Sigmoid colon (tissue), 7 donors: ENCODE results near the gene CERS3. TPM values are rescaled to one million over a fixed set of nuclear protein-coding genes. Genes with fewer than 3 reads are reported as not detected.
A peak's percentile ranks its signal among the peaks of the same experiment; 100 is the strongest.

Experiments used
- DNase-seq: peaks from one replicate; pipeline ENCODE4 v3.0.0-alpha.2; 2019
- H3K27ac ChIP-seq, 4 donors: fragments of 200-600 bp; sonication (generic); one replicate each; pipeline ENCODE4 v1.5.1; 2016 to 2019; ENCODE audit warnings: mild to moderate bottlenecking in 1 of 4
- H3K27me3 ChIP-seq, 3 donors: fragments of 200-600 bp; sonication (generic); one replicate each; pipeline ENCODE4 v1.5.1; 2019; ENCODE audit warnings: mild to moderate bottlenecking in 1 of 3
- H3K36me3 ChIP-seq, 4 donors: fragments of 200-600 bp; sonication (generic); one replicate each; pipeline ENCODE4 v1.5.1; 2016 to 2019
- H3K4me1 ChIP-seq, 4 donors: fragments of 200-600 bp; sonication (generic); one replicate each; pipeline ENCODE4 v1.5.1; 2017 to 2019
- H3K4me3 ChIP-seq, 4 donors: fragments of 200-600 bp; sonication (generic); one replicate each; pipeline ENCODE4 v1.5.1; 2017 to 2019; ENCODE audit warnings: mild to moderate bottlenecking in 2 of 4, moderate library complexity in 1 of 4
- H3K9me3 ChIP-seq, 4 donors: fragments of 200-600 bp in 3 of 4; sonication (generic) in 3 of 4; one replicate each; pipeline versions ENCODE4 v1.5.1 to v1.6.1; 2013 to 2019
- CTCF ChIP-seq, 4 experiments: fragments of 450-650 bp in 3 of 4; fragments of 200-600 bp in 1 of 4; IDR thresholded peaks; one replicate each; pipeline ENCODE4 v1.5.1; 2016 to 2019; ENCODE audit warnings: antibody characterized with exemption in 4 of 4, mild to moderate bottlenecking in 3 of 4, moderate library complexity in 2 of 4
- EP300 ChIP-seq, 4 donors: sonication (generic); formaldehyde crosslinking; IDR thresholded peaks; one replicate each; pipeline ENCODE4 v1.6.1; 2017; ENCODE audit warnings: antibody characterized with exemption in 4 of 4
- POLR2A ChIP-seq, 2 donors: fragments of 450-650 bp; IDR thresholded peaks; one replicate each; pipeline ENCODE4 v1.6.1; 2016; ENCODE audit warnings: antibody characterized with exemption in 2 of 2, mild to moderate bottlenecking in 2 of 2, moderate library complexity in 2 of 2
- POLR2AphosphoS5 ChIP-seq, 4 donors: sonication (generic); formaldehyde crosslinking; IDR thresholded peaks; one replicate each; pipeline ENCODE4 v1.6.1; 2017; ENCODE audit warnings: antibody characterized with exemption in 4 of 4
- WGBS, 2 donors: extraction: QIAGEN DNeasy Blood & Tissue Kit; methylation state at CpG; one replicate each; pipeline ENCODE4 v1.1.7; 2013; 5-methylcytosine and 5-hydroxymethylcytosine counted together
- intact Hi-C: fragments of 100-400 bp; cut with DNase I; formaldehyde crosslinking; loops from one replicate; pipeline ENCODE4 v1.15.1; 2023
- polyA plus RNA-seq, 3 donors: library from polyadenylated mRNA; stranded (reverse); fragments of 200-250 nt; gene quantifications; one replicate each; pipeline ENCODE4 v1.2.3, GENCODE V29; 2013
- small RNA-seq, 3 donors: library from RNA; depleted of rRNA; stranded (forward); fragments of <200 nt; gene quantifications; one replicate each; pipeline ENCODE3, GENCODE V24; 2016
- total RNA-seq, 4 donors: library from RNA; depleted of rRNA; stranded (reverse); fragments of >200 nt; gene quantifications; one replicate each; pipeline ENCODE4 v1.1.0, GENCODE V29; 2016
- donor health status: healthy with polysubstance abuse.
- donor health status: Bipolar disorder and iron deficiency.
- donor health status: healthy.

Gene CERS3
- total and polyA plus RNA-seq, 7 donors = 0.20 to 0.49 TPM; not detected in 5

- no peak for TF ChIP-seq POLR2AphosphoS5 (IDR thresholded peaks at IDR 0.05)
- no peak for TF ChIP-seq EP300 (IDR thresholded peaks at IDR 0.05)
- no peak for TF ChIP-seq POLR2A (IDR thresholded peaks at IDR 0.05)
- no peak for TF ChIP-seq CTCF (IDR thresholded peaks at IDR 0.05)
- WGBS, 2 donors = 64 to 84% methylated on average over 3 of the region's 3 CpGs
- no peak overlapping the region for H3K27ac ChIP-seq
- no peaks in the 10 kb centered on the region for H3K9me3 ChIP-seq
- peaks cover 0 to 12% (median 11%) of the 10 kb centered on the region in 4 donors for H3K4me1 ChIP-seq
- no peak overlapping the region for H3K4me3 ChIP-seq
- H3K27me3 ChIP-seq = peaks cover 0 to 8% (median 0%) of the 10 kb centered on the region in 3 donors
- DNase-seq = no peak
- intact Hi-C loops = loop anchor here (5.0 kb wide), 1 partner anchor 164 kb away; no protein-coding TSS in a partner anchor
- no peaks in the 10 kb centered on the region for H3K36me3 ChIP-seq
Observed at GRCh38 chr15:100353449-100353848, 175.3 kb downstream of the CERS3 start.

- Histone ChIP-seq H3K36me3 (no peaks in the 10 kb centered on the region), H3K4me3 (peak overlapping the region; percentile 65 to 89 (median 78)), H3K27ac (peak overlapping the region; percentile 95 to 100 (median 97)), H3K27me3 (peaks cover 0 to 8% (median 0%) of the 10 kb centered on the region in 3 donors), H3K9me3 (no peaks in the 10 kb centered on the region), H3K4me1 (peaks cover 0 to 12% (median 11%) of the 10 kb centered on the region in 4 donors)
- TF ChIP-seq POLR2AphosphoS5 (IDR thresholded peaks at IDR 0.05) = peak in 2 of 4 donors; percentile 17 to 31
- TF ChIP-seq EP300 (IDR thresholded peaks at IDR 0.05) = no peak
- TF ChIP-seq CTCF (IDR thresholded peaks at IDR 0.05) = peak in 1 of 4 experiments; percentile 29
- no peak for DNase-seq
- WGBS, 2 donors = 10 to 40% methylated on average over 19 of the region's 19 CpGs
- intact Hi-C loops = loop anchor here (1.0 to 5.0 kb wide), 2 partner anchors 167 to 223 kb away; no protein-coding TSS in a partner anchor
Observed at GRCh38 chr15:100350434-100351226, 178.1 kb downstream of the CERS3 start.

Small RNA genes within 50 kb of the gene (small RNA-seq; reads per million reads assigned to genes)
- gene RNU6-181P (0 reads per million in 3 donors), gene RNU6-322P (0 reads per million in 3 donors)

Other genes starting within 250 kb of the CERS3 start
- 1 to 10 TPM in 3 of 4 donors, under 1 TPM in 1; 0.71 to 3.6 (median 1.3) TPM for gene ADAMTS17, start 187.0 kb downstream of the CERS3 start, total RNA-seq
- 1 to 10 TPM in 1 of 3 donors, under 1 TPM in 2; 0.46 to 1.4 (median 0.60) TPM for gene ADAMTS17, start 187.0 kb downstream of the CERS3 start, polyA plus RNA-seq
- 10 to 100 TPM; 13.6 to 74.8 (median 40.1) TPM for gene LINS1, start 73.2 kb upstream of the CERS3 start, total RNA-seq
- 10 to 100 TPM in 1 of 3 donors, 1 to 10 TPM in 2; 6.6 to 13.7 (median 7.9) TPM for gene LINS1, start 73.2 kb upstream of the CERS3 start, polyA plus RNA-seq
- gene ASB7, start 73.6 kb upstream of the CERS3 start, total RNA-seq = 10 to 100 TPM in 3 of 4 donors, 1 to 10 TPM in 1; 7.2 to 13.8 (median 12.0) TPM
- gene ASB7, start 73.6 kb upstream of the CERS3 start, polyA plus RNA-seq = 10 to 100 TPM in 1 of 3 donors, 1 to 10 TPM in 2; 7.2 to 15.7 (median 9.6) TPM